ENCODE results near the gene CACYBP.

The CACYBP gene

GRCh38 chr1:174990382-174990999, 9.3 kb upstream of the CACYBP start:
- no peaks in the 10 kb centered on the region for H3K9me3 ChIP-seq (replicated peaks; ENCODE audit: insufficient read depth, low read length)
- H2AFZ ChIP-seq (ENCODE audit: low read length) = peak overlapping the region; percentile 38
- no peaks in the 10 kb centered on the region for H3K36me3 ChIP-seq (replicated peaks; ENCODE audit: insufficient read depth, low read length)
- H3K4me1 ChIP-seq (ENCODE audit: low read length) = peaks cover 25% of the 10 kb centered on the region
- no peaks in the 10 kb centered on the region for H4K20me1 ChIP-seq (ENCODE audit: insufficient read depth, low read length)
- H3K27ac ChIP-seq (ENCODE audit: low read length) = peak overlapping the region; percentile 65
- H3K79me2 ChIP-seq (ENCODE audit: low read length) = no peaks in the 10 kb centered on the region
- peak; percentile 78 for DNase-seq
- H3K4me3 ChIP-seq (ENCODE audit: low read length) = peak overlapping the region; percentile 57
- peak overlapping the region; percentile 54 for H3K9ac ChIP-seq (ENCODE audit: low read length)
- H3F3A ChIP-seq (ENCODE audit: insufficient read depth, low read length) = peaks cover 26% of the 10 kb centered on the region
- H3K27me3 ChIP-seq (replicated peaks; ENCODE audit: insufficient read depth, low read length) = no peaks in the 10 kb centered on the region
- H3K4me2 ChIP-seq (ENCODE audit: low read depth, low read length) = peak overlapping the region; percentile 83
- no peaks in the 10 kb centered on the region for H3K9me2 ChIP-seq (replicated peaks; ENCODE audit: insufficient read depth, low read length)
- TF ChIP-seq EZH2phosphoT487 (IDR thresholded peaks at IDR 0.05; ENCODE audit: low read length) (no peak), CTCF (IDR thresholded peaks at IDR 0.05; ENCODE audit: low read length) (no peak), EZH2 (optimal IDR thresholded peaks at IDR 0.05; ENCODE audit: low read depth, low read length) (no peak)

- Histone ChIP-seq H3K9ac (ENCODE audit: low read length) (no peak overlapping the region), H4K20me1 (ENCODE audit: insufficient read depth, low read length) (no peaks in the 10 kb centered on the region), H3K4me1 (ENCODE audit: low read length) (peaks cover 26% of the 10 kb centered on the region), H3K36me3 (replicated peaks; ENCODE audit: insufficient read depth, low read length) (no peaks in the 10 kb centered on the region), H3F3A (ENCODE audit: insufficient read depth, low read length) (peaks cover 26% of the 10 kb centered on the region), H3K79me2 (ENCODE audit: low read length) (peaks cover 1% of the 10 kb centered on the region; the same call in 1 of the 2 replicates), H3K9me3 (replicated peaks; ENCODE audit: insufficient read depth, low read length) (no peaks in the 10 kb centered on the region), H3K27ac (ENCODE audit: low read length) (no peak overlapping the region), H2AFZ (ENCODE audit: low read length) (no peak overlapping the region), H3K27me3 (replicated peaks; ENCODE audit: insufficient read depth, low read length) (no peaks in the 10 kb centered on the region), H3K4me3 (ENCODE audit: low read length) (no peak overlapping the region), H3K9me2 (replicated peaks; ENCODE audit: insufficient read depth, low read length) (no peaks in the 10 kb centered on the region), H3K4me2 (ENCODE audit: low read depth, low read length) (peak overlapping the region; percentile 83; the same call in 1 of the 2 replicates)
- TF ChIP-seq CTCF (IDR thresholded peaks at IDR 0.05; ENCODE audit: low read length) (no peak), EZH2 (optimal IDR thresholded peaks at IDR 0.05; ENCODE audit: low read depth, low read length) (no peak), EZH2phosphoT487 (IDR thresholded peaks at IDR 0.05; ENCODE audit: low read length) (no peak)
- no peak for DNase-seq
Observed at GRCh38 chr1:174991473-174991872, 8.3 kb upstream of the CACYBP start.

GRCh38 chr1:174995121-174995520, 4.6 kb upstream of the CACYBP start:
- H3K9me3 ChIP-seq (replicated peaks; ENCODE audit: insufficient read depth, low read length) = no peaks in the 10 kb centered on the region
- H4K20me1 ChIP-seq (ENCODE audit: insufficient read depth, low read length) = no peaks in the 10 kb centered on the region
- no peak overlapping the region for H3K4me3 ChIP-seq (ENCODE audit: low read length)
- peaks cover 21% of the 10 kb centered on the region for H3K79me2 ChIP-seq (ENCODE audit: low read length)
- no peak for TF ChIP-seq EZH2phosphoT487 (IDR thresholded peaks at IDR 0.05; ENCODE audit: low read length)
- TF ChIP-seq EZH2 (optimal IDR thresholded peaks at IDR 0.05; ENCODE audit: low read depth, low read length) = no peak
- no peak for TF ChIP-seq CTCF (IDR thresholded peaks at IDR 0.05; ENCODE audit: low read length)
- DNase-seq = no peak
- H3K27me3 ChIP-seq (replicated peaks; ENCODE audit: insufficient read depth, low read length) = no peaks in the 10 kb centered on the region
- no peaks in the 10 kb centered on the region for H3K9me2 ChIP-seq (replicated peaks; ENCODE audit: insufficient read depth, low read length)
- no peaks in the 10 kb centered on the region for H3K36me3 ChIP-seq (replicated peaks; ENCODE audit: insufficient read depth, low read length)
- H2AFZ ChIP-seq (ENCODE audit: low read length) = no peak overlapping the region
- H3K27ac ChIP-seq (ENCODE audit: low read length) = no peak overlapping the region
- H3K4me1 ChIP-seq (ENCODE audit: low read length) = peaks cover 20% of the 10 kb centered on the region
- H3K9ac ChIP-seq (ENCODE audit: low read length) = no peak overlapping the region
- H3K4me2 ChIP-seq (ENCODE audit: low read depth, low read length) = no peak overlapping the region
- H3F3A ChIP-seq (ENCODE audit: insufficient read depth, low read length) = peaks cover 20% of the 10 kb centered on the region
